RWPE1 (cell line): ENCODE data around the gene STK26.

Source experiments
- CTCF ChIA-PET: fragments of 350-600 bp; sonication (Branson Sonifier 250); formaldehyde crosslinking; extraction: SDS; loops from one replicate; lab custom pipeline; 2021; lab: Yijun Ruan, JAX
- POLR2A ChIA-PET: fragments of 400-600 bp; formaldehyde crosslinking; extraction: SDS; loops from one replicate; lab custom pipeline; 2020; ENCODE audit warnings: antibody characterized with exemption; ENCODE audit not compliant: low non-redundant PET; lab: Yijun Ruan, JAX
- DNase-seq: peaks from one replicate; pipeline ENCODE4 v3.0.0; 2012; ENCODE audit warnings: low spot score
- H3K27ac ChIP-seq: fragments of 450-650 bp; 2 replicates; pipeline ENCODE4 v1.5.1; 2017
- TF ChIP-seq, protein P1 (sequence below): fragments of 450-650 bp; conservative IDR thresholded peaks from 2 replicates; pipeline ENCODE4 v1.5.1; 2017; ENCODE audit warnings: low read depth, mild to moderate bottlenecking

The STK26 gene

GRCh38 chrX:132022967-132023895 lies at the start of gene STK26:
Gene STK26 (plus strand): TSS chrX:132023302. CDS start chrX:132023618, 316 bp downstream.
- POLR2A ChIA-PET = interaction anchor here (0.6 to 1.1 kb wide), 2 partner anchors 10 to 194 kb away, joined by 3 to 5 read pairs; no protein-coding TSS in a partner anchor
- H3K27ac ChIP-seq = peak within 1 kb of the TSS; percentile 81
- CTCF ChIA-PET = interaction anchor here (0.6 kb wide), 2 partner anchors 168 to 564 kb away, joined by 3 to 4 read pairs; no protein-coding TSS in a partner anchor
- DNase-seq = peak; percentile 61
- TF ChIP-seq, protein P1, sequence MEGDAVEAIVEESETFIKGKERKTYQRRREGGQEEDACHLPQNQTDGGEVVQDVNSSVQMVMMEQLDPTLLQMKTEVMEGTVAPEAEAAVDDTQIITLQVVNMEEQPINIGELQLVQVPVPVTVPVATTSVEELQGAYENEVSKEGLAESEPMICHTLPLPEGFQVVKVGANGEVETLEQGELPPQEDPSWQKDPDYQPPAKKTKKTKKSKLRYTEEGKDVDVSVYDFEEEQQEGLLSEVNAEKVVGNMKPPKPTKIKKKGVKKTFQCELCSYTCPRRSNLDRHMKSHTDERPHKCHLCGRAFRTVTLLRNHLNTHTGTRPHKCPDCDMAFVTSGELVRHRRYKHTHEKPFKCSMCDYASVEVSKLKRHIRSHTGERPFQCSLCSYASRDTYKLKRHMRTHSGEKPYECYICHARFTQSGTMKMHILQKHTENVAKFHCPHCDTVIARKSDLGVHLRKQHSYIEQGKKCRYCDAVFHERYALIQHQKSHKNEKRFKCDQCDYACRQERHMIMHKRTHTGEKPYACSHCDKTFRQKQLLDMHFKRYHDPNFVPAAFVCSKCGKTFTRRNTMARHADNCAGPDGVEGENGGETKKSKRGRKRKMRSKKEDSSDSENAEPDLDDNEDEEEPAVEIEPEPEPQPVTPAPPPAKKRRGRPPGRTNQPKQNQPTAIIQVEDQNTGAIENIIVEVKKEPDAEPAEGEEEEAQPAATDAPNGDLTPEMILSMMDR = no peak

GRCh38 chrX:131975851-131976250 lies 47.3 kb upstream of the STK26 start:
- no peak for DNase-seq
- ChIA-PET CTCF (no interaction called here), POLR2A (no interaction called here)
- no peak overlapping the region for H3K27ac ChIP-seq
- TF ChIP-seq, protein P1 = no peak

DNA sequence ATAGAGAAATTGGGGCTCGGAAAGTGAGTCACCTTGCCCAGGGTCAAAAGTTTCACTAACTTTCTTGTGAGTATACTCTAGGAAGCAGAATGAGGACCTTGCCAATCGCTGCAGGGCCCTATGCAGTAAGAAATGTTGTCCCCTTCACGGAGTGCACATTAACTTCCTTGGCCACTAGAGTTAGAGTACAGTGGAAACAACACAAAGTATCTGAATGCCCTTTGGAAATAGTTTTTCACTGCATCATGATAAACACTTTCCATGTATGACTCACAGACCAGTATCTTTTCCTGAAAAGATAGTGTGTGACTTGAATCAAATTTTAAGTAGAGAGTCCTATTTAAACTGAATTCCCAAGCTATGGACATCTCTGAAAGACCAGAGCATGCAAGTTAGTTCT lies 45.5 kb upstream of the STK26 start:
- DNase-seq = no peak
- TF ChIP-seq, protein P1 = no peak
- ChIA-PET CTCF (no interaction called here), POLR2A (no interaction called here)
- H3K27ac ChIP-seq = no peak overlapping the region

DNA sequence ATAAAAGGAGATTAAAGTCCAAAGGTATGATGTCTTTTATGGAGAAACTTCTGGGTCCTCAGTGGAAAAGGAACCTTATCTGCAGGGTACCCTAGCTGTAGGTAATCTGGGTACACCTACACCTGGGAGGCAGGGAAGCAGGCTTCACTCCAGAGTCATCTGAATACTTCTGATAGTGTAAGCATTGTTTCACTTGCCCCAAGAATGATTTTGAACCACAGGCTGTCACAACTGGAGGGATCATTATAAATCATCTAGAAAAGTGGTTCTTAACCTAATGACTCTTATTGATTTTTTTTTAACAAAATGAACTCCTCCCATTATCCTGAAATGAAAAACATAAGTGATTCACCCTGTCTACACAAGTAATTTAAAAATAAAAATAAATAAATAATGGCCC lies 44.0 kb upstream of the STK26 start:
- TF ChIP-seq, protein P1 = no peak
- H3K27ac ChIP-seq = no peak overlapping the region
- no peak for DNase-seq
- ChIA-PET CTCF (interaction anchor here (0.6 to 0.7 kb wide), 2 partner anchors 54 to 818 kb away, joined by 3 read pairs; no protein-coding TSS in a partner anchor), POLR2A (no interaction called here)

- H3K27ac ChIP-seq = no peak overlapping the region
- no peak for DNase-seq
- ChIA-PET CTCF (interaction anchor here (0.7 kb wide), 1 partner anchor 123 kb away, joined by 3 read pairs; no protein-coding TSS in a partner anchor), POLR2A (no interaction called here)
- TF ChIP-seq, protein P1 = no peak
These were observed 37.5 kb upstream of the STK26 start for GRCh38 chrX:131985526-131986049.

DNA sequence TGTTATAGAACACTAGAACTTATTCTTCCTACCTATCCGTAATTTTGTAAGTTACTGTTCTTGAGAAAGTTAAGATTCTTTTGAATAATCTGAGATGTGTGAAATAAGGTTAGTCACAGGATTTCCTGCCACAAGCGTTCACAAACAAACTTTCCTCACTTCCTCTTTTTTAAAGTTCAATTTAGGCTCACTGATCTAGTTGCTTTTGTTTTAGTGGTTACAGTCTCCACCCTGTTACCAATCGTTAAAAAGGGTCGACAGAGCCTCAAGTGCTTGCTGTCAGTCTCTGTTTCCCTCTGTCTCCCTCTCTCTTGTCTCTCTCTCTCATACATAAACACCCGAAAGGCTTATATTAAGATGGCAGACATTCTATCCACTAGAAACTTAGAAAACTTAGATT lies 35.9 kb upstream of the STK26 start:
- ChIA-PET POLR2A (no interaction called here), CTCF (no interaction called here)
- H3K27ac ChIP-seq = no peak overlapping the region
- no peak for DNase-seq
- TF ChIP-seq, protein P1 = no peak
